GM18873 (cell line): ENCODE results near the gene RMC1.

Experiments used
- ATAC-seq: cut with Tn5 transposase; IDR thresholded peaks from one replicate; pipeline ENCODE4 v1.9.1; 2021; ENCODE audit warnings: mild to moderate bottlenecking, moderate library complexity, moderate number of reproducible peaks; ENCODE audit not compliant: unreplicated experiment, low FRiP score

The RMC1 gene

GRCh38 chr18:23528580-23529472 lies 25.5 kb downstream of the RMC1 start:
- ATAC-seq = no peak

GRCh38 chr18:23529604-23530003 lies 26.3 kb downstream of the RMC1 start:
- no peak for ATAC-seq

DNA sequence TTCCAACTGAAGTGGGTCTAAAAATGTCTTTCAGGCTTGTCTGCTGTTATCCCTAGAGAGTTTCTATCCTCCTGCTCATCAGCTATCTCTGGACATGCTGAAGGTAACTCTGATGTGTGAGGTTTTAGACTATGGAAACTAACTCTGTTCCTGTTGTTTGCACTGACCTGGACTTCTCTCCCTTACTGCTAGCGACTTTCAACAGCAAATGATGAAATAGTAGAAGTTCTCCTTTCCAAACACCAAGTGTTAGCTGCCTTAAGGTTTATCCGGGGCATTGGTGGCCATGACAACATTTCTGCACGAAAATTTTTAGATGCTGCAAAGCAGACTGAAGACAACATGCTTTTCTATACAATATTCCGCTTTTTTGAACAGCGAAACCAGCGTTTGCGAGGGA lies 26.9 kb downstream of the RMC1 start:
- no peak for ATAC-seq

DNA sequence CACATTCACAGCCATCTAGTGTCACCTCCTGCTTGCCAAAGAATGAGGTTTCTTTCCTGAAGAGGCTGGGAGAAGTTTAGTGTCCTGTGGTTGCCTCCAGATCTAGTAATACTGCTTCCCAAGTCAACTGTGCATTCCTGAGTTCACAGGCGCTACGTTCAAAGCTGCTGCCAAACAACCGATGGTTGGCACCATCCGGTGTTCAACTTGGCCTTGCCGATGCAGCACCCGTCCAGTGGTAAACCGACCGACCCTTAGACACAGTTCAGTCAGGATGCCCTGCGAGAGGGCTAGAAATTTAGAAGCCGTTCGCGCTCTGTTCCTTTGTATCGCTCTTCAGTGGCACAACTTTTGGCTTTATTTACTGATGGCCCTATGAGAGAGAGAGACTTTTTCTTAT lies 28.6 kb downstream of the RMC1 start:
- ATAC-seq = no peak

DNA sequence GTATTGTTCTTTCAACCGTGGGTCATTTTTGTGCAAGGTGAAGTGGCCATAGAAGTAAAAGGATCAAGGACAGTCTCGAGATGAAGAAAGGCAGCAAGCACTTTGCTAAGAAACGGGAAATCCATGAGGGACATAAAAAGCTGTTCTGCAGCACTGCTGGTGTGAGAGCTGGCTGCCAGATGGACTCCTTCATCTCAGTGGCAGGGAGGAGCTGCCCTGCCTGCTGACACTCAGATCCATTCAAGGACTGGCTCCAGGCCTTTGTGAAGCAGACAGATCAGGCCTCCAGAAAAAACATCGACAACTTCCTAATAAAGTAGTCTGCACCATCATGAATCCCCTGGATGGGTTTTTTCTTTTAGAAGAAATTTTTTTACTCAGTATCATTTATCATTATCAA lies 29.5 kb downstream of the RMC1 start:
- no peak for ATAC-seq

DNA sequence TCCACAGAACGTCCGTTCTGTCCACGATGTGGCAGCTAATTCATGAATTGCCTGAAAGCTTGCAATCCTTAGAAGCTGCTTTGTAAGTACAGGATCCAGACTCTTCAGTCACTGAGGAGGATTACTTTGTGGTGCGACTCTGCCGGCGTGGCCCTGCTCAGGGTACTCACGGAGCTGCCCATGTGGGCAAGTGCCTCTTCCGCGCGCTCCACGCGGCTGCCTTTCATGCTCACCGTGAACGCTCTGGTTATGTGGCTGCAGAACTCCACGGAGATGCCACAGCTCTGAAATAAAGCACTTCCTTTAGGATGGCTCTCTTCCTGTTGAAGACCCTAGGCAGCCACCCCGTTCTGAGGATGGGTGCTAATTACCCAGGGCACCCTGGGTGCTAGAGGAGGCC lies 31.0 kb downstream of the RMC1 start:
- ATAC-seq = no peak

GRCh38 chr18:23536204-23536603 lies 32.9 kb downstream of the RMC1 start:
- no peak for ATAC-seq

DNA sequence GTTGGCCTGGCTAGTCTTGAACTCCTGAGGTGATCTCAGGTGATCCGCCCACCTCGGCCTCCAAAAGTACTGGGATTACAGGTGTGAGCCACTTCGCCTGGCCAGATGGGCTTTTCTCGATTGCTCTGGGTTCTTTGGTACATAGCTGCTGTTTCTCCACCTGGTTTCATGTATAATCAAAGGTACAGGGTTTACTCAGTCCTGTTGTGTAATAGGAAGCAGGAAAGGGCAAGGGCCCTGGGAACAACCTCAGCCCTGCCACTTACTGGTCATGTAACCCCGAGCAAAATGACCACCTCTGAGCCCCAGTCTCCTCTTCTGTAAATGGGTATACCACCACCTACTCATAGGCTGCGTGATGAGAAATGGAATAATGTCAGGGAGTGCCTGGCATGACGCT lies 34.0 kb downstream of the RMC1 start:
- ATAC-seq = no peak

DNA sequence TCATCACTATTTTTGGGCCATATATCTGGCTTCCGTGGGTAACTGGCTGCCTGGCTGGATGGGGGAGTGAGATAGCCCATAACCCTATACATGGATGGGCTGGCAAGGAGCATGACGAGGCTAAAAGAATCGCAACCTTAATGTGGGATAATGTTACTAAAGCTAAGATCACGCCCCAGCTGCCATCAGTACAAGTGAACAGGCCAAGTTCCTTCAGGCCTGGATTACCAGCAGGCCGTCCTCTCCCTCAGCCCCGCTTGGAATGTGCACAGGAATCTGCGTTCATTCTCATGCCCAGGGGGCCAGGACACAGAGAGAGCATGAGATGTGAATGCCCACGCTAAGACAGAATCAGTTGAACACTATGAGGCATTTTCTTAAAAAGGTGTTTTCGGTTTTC lies 34.7 kb downstream of the RMC1 start:
- no peak for ATAC-seq

DNA sequence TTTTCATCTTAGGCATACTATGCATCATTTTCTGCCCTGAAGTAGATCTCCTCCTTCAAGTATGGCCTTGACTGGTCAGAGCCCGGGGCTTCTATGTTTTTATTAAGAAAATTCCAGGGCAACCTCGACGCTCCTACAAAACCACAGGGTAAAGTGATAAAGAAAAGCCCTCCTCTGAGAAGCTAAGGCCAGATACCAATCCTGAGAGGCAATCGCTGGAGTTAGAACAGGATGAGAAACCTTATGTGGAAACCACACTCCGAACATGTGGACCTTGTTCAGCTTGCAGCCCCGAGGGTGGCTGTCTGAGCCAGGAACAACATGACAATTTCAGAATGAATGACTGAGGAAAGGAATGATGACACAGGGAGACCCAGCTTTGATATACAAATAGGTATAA lies 35.6 kb downstream of the RMC1 start:
- no peak for ATAC-seq

- ATAC-seq = no peak
Measured at GRCh38 chr18:23539296-23539695, 36.0 kb downstream of the RMC1 start.

DNA sequence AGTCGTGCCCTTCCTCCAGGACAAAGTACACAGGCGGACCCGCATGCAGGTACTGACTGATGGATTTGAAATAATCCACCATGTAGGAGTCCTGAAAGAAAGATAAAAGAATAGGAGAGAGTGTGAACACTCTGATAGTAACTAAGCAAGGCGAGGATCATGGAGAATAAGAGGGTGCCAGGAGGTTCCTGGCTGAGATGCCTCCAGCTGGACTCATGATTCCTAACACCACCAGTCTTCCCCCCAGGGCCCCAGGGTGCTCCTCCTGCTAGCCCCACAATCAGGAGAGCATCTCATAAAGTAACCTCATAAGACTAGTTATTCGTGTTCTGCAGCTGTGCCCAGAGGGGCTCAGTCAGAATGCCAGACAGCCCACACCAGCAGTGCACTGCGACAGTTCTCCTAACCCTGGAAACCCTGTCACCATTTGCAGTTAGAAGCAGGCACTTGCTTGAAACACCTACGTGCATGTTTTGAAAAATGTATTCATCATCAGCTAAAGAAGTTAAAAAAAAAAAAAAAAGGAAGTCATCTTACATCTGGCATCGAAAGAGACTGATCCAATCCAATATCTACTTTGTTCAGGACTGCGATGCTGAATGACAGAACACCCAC lies 36.7 kb downstream of the RMC1 start:
- ATAC-seq = no peak

DNA sequence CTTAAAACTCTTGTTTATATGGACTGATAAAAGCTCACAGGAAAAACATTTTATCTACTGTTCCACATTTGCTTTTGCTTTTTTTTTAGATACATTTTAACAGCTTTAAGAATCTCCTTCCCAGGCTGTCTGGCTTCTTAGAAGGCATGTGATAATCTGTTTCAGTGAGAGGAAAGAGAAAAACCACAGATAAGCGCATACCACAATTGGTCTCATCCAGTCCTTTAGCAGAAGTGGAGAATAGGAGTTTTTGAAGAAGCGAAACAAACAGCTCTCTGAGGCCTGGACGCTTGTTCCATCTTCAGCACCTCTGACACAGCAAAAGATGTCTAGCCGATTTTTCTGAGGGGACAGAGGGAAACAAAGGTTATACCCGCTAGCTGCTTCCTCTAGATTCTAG lies 37.6 kb downstream of the RMC1 start:
- no peak for ATAC-seq

DNA sequence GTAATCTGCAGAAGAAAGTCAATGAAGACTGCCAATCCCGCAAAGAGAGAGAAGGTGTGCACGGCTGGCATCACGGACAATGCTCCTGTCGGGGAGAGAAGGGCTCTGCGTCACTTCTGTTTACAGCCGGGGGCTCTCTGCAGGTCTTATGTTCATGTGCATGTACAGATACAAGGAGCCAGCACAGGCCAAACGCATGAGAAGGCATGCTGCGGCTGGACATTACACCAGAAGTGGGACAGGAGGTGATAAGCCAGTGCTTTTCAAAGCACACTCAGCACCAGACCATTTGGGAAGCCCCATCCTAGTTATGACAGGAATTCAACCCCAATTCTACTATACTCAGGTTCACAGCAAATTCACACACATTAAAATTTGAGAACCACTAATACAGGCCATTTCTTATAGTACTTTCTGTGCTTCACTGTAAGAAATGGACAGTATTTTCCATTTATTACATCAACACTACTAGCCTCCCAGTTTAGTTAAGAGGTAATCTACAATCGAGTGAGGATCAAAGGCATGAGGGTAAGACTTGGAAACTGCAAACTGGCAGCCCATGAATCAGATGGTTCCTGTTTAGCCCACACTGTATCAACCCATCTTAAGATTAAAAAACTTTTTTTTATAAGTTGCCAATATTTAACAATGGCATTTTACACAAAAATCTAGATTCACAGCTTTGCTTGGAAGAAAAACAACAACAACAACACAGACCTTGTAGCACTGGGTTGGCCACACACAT lies 38.2 kb downstream of the RMC1 start:
- no peak for ATAC-seq

- ATAC-seq = no peak
Measured at GRCh38 chr18:23542461-23542860, 39.1 kb downstream of the RMC1 start.

GRCh38 chr18:23545247-23545789 lies 42.0 kb downstream of the RMC1 start:
- ATAC-seq = no peak

GRCh38 chr18:23547306-23547705 lies 44.0 kb downstream of the RMC1 start:
- ATAC-seq = no peak

GRCh38 chr18:23547846-23548245 lies 44.5 kb downstream of the RMC1 start:
- no peak for ATAC-seq

GRCh38 chr18:23548275-23548674 lies 45.0 kb downstream of the RMC1 start:
- ATAC-seq = no peak

GRCh38 chr18:23548719-23549118 lies 45.4 kb downstream of the RMC1 start:
- no peak for ATAC-seq

- no peak for ATAC-seq
Measured at GRCh38 chr18:23550898-23551297, 47.6 kb downstream of the RMC1 start.
